ENCODE measurements around the gene TOX3. TPM values are rescaled to one million over a fixed set of nuclear protein-coding genes. Genes with fewer than 3 reads are reported as not detected.

TOX3 gene
- total and polyA plus RNA-seq, 10 of the 15 experiments (the other 5 are each of a cell fraction or from before 2014, with no cell fraction given): not detected

DNA sequence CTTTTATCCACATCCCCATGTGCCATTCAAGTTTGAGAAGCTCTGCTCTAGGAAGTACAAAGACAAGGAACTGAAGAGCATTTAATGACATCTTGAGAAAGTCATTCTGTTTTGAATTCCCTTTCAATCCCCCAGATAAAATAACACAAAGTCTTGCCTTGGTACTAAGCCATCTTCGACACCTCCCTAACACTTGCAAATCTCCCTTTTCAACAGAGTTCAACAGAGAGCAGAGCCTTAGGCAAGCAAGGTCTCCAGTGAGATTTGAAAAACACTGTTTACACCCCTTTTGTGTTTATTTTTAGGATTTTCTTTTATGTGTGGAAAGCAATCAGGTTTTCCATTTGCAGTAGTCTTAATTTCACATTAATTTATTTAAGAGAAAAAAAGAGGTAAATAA is 13.6 kb downstream of the TOX3 start:
- Histone ChIP-seq H3K4me3 (no peak overlapping the region), H3K4me1 (ENCODE audit: control insufficient read depth, insufficient read depth, low read length) (no peaks in the 10 kb centered on the region), H3K27me3 (replicated peaks in 1 of 2; ENCODE audit: control insufficient read depth in 2 of 2, insufficient read depth in 2 of 2, low read length in 1 of 2) (no peaks in the 10 kb centered on the region), H3K9ac (ENCODE audit: control insufficient read depth, insufficient read depth, low read length) (no peak overlapping the region), H3K4me2 (ENCODE audit: control insufficient read depth, insufficient read depth) (no peak overlapping the region), H3K36me3 (ENCODE audit: control insufficient read depth in 2 of 2, insufficient read depth in 2 of 2, low read length in 1 of 2) (no peaks in the 10 kb centered on the region), H2AFZ (ENCODE audit: control insufficient read depth, low read depth, low read length) (no peak overlapping the region), H3K9me3 (replicated peaks; ENCODE audit: control insufficient read depth, insufficient read depth, low read length) (no peaks in the 10 kb centered on the region), H3K27ac (ENCODE audit: control insufficient read depth, insufficient read depth) (no peak overlapping the region), H4K20me1 (ENCODE audit: control insufficient read depth, insufficient read depth) (no peaks in the 10 kb centered on the region), H3K79me2 (ENCODE audit: control insufficient read depth, insufficient read depth, low read length) (no peaks in the 10 kb centered on the region)
- SMC1A ChIA-PET (ENCODE audit: uncharacterized antibody, unreplicated experiment): no interaction called here
- no peak for FAIRE-seq
- intact Hi-C loops (cut with micrococcal nuclease; ENCODE audit: unreplicated experiment) (no loop called here), in situ Hi-C loops (cut with MboI) (no loop called here)
- POLR2A ChIA-PET: no interaction called here
- DNase-seq (ENCODE audit: low read depth, low spot score): no peak
- RAD21 ChIA-PET (ENCODE audit: unreplicated experiment): no interaction called here
- TF ChIP-seq POLR2A (IDR thresholded peaks at IDR 0.05; ENCODE audit: low read depth, low read length) (no peak), MTA3 (IDR thresholded peaks at IDR 0.05; ENCODE audit: borderline replicate concordance, low read length) (no peak), MEF2B (IDR thresholded peaks at IDR 0.05; ENCODE audit: partially characterized antibody, poor library complexity, severe bottlenecking) (no peak), TBL1XR1 (IDR thresholded peaks at IDR 0.05; ENCODE audit: low read depth, low read length) (no peak), PAX5 (IDR thresholded peaks at IDR 0.05; ENCODE audit: borderline replicate concordance, low read depth, low read length) (no peak), PAX8 (IDR thresholded peaks at IDR 0.05) (no peak), HDAC6 (IDR thresholded peaks at IDR 0.05; ENCODE audit: unreplicated experiment) (no peak), TARDBP (IDR thresholded peaks at IDR 0.05; ENCODE audit: borderline replicate concordance) (no peak), CBX3 (IDR thresholded peaks at IDR 0.05; ENCODE audit: borderline replicate concordance, low read depth) (no peak), RAD21 (IDR thresholded peaks at IDR 0.05; ENCODE audit: insufficient read depth, low read depth, low read length) (no peak), BMI1 (IDR thresholded peaks at IDR 0.05; ENCODE audit: borderline replicate concordance) (no peak), EGR1 (IDR thresholded peaks at IDR 0.05; ENCODE audit: borderline replicate concordance in 1 of 2, low read depth in 2 of 2, low read length in 2 of 2) (no peak), SMARCA5 (IDR thresholded peaks at IDR 0.05) (no peak), SIX5 (IDR thresholded peaks at IDR 0.05; ENCODE audit: low read depth, low read length, severe bottlenecking) (no peak)
- TF ChIP-seq, protein P1, sequence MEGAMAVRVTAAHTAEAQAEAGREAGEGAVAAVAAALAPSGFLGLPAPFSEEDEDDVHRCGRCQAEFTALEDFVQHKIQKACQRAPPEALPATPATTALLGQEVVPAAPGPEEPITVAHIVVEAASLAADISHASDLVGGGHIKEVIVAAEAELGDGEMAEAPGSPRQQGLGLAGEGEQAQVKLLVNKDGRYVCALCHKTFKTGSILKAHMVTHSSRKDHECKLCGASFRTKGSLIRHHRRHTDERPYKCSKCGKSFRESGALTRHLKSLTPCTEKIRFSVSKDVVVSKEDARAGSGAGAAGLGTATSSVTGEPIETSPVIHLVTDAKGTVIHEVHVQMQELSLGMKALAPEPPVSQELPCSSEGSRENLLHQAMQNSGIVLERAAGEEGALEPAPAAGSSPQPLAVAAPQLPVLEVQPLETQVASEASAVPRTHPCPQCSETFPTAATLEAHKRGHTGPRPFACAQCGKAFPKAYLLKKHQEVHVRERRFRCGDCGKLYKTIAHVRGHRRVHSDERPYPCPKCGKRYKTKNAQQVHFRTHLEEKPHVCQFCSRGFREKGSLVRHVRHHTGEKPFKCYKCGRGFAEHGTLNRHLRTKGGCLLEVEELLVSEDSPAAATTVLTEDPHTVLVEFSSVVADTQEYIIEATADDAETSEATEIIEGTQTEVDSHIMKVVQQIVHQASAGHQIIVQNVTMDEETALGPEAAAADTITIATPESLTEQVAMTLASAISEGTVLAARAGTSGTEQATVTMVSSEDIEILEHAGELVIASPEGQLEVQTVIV (IDR thresholded peaks at IDR 0.05; ENCODE audit: borderline replicate concordance, partially characterized antibody): no peak
- TF ChIP-seq, protein P2, sequence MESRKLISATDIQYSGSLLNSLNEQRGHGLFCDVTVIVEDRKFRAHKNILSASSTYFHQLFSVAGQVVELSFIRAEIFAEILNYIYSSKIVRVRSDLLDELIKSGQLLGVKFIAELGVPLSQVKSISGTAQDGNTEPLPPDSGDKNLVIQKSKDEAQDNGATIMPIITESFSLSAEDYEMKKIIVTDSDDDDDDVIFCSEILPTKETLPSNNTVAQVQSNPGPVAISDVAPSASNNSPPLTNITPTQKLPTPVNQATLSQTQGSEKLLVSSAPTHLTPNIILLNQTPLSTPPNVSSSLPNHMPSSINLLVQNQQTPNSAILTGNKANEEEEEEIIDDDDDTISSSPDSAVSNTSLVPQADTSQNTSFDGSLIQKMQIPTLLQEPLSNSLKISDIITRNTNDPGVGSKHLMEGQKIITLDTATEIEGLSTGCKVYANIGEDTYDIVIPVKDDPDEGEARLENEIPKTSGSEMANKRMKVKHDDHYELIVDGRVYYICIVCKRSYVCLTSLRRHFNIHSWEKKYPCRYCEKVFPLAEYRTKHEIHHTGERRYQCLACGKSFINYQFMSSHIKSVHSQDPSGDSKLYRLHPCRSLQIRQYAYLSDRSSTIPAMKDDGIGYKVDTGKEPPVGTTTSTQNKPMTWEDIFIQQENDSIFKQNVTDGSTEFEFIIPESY (IDR thresholded peaks at IDR 0.05): no peak
- TF ChIP-seq, protein P3, sequence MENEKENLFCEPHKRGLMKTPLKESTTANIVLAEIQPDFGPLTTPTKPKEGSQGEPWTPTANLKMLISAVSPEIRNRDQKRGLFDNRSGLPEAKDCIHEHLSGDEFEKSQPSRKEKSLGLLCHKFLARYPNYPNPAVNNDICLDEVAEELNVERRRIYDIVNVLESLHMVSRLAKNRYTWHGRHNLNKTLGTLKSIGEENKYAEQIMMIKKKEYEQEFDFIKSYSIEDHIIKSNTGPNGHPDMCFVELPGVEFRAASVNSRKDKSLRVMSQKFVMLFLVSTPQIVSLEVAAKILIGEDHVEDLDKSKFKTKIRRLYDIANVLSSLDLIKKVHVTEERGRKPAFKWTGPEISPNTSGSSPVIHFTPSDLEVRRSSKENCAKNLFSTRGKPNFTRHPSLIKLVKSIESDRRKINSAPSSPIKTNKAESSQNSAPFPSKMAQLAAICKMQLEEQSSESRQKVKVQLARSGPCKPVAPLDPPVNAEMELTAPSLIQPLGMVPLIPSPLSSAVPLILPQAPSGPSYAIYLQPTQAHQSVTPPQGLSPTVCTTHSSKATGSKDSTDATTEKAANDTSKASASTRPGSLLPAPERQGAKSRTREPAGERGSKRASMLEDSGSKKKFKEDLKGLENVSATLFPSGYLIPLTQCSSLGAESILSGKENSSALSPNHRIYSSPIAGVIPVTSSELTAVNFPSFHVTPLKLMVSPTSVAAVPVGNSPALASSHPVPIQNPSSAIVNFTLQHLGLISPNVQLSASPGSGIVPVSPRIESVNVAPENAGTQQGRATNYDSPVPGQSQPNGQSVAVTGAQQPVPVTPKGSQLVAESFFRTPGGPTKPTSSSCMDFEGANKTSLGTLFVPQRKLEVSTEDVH (IDR thresholded peaks at IDR 0.05; ENCODE audit: low read depth, partially characterized antibody): no peak
- ATAC-seq: no peak
- WGBS (ENCODE audit: insufficient coverage, insufficient replicate concordance, low lambda C conversion rate, missing lambda C conversion rate): 0% methylated on average over 1 of the region's 1 CpG
- BruUV-seq (replicated peaks): no TSS peak
- CTCF ChIA-PET: no interaction called here
